ENCODE results near the gene IFITM2.
"Not testable (repeated sequence)": the region's sequence is repeated elsewhere in the genome, so short reads cannot be mapped to it uniquely, and the experiment has no call there.

IFITM2 gene

GRCh38 chr11:281486-282161 lies 26.0 kb upstream of the IFITM2 start:
- DNase-seq (ENCODE audit: low read depth, low spot score) = no peak

GRCh38 chr11:282171-282570 lies 25.4 kb upstream of the IFITM2 start:
- no peak for DNase-seq (ENCODE audit: low read depth, low spot score)

- no peak for DNase-seq (ENCODE audit: low read depth, low spot score)
Measured at GRCh38 chr11:282630-283360, 24.8 kb upstream of the IFITM2 start.

DNA sequence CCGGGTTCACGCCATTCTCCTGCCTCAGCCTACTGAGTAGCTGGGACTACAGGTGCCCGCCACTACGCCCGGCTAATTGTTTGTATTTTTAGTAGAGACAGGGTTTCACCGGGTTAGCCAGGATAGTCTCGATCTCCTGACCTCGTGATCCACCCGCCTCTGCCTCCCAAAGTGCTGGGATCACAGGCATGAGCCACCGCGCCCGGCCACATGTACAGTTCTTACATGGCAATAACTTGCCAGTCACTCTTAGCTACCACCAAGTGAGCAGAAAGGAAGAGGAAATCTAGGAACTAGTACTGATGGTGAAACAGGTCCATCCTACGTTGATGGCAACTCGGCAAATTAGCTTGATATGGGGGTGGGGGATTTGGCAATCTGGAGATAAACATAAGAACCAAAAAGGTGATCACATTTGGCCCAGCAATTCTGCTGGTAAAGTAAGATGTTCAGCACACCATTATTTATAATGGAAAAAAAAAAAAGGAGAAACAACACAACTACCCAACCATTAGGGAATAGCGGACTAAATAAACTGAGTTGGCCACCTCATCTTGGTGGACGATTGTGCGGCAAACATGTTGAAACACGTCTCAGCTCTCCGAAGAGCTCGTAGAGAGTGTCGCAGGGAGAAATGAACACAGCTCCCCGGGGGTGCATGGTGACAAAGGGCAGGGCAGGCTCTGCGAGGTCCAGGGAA lies 24.1 kb upstream of the IFITM2 start:
- DNase-seq (ENCODE audit: low read depth, low spot score) = no peak

- no peak for DNase-seq (ENCODE audit: low read depth, low spot score)
Measured at GRCh38 chr11:284105-285020, 23.3 kb upstream of the IFITM2 start.

- DNase-seq (ENCODE audit: low read depth, low spot score) = no peak
Measured at GRCh38 chr11:285021-285893, 22.4 kb upstream of the IFITM2 start.

DNA sequence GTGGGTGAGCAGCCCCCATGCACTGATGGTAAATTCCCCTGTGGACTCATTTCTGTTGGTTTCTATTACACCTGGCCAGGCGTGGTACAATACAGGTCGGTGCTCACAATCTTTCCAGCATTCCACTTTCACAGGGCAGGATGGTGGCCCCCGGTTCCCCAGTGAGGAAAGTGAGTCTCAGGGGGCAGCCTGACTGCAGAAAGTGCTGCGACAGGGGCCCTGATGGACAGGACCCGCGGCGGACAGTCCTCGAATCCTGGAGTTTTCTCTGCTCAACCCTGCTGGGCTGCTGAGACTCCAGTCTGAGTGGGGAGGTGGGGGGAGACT lies 21.8 kb upstream of the IFITM2 start:
- no peak for DNase-seq (ENCODE audit: low read depth, low spot score)

DNA sequence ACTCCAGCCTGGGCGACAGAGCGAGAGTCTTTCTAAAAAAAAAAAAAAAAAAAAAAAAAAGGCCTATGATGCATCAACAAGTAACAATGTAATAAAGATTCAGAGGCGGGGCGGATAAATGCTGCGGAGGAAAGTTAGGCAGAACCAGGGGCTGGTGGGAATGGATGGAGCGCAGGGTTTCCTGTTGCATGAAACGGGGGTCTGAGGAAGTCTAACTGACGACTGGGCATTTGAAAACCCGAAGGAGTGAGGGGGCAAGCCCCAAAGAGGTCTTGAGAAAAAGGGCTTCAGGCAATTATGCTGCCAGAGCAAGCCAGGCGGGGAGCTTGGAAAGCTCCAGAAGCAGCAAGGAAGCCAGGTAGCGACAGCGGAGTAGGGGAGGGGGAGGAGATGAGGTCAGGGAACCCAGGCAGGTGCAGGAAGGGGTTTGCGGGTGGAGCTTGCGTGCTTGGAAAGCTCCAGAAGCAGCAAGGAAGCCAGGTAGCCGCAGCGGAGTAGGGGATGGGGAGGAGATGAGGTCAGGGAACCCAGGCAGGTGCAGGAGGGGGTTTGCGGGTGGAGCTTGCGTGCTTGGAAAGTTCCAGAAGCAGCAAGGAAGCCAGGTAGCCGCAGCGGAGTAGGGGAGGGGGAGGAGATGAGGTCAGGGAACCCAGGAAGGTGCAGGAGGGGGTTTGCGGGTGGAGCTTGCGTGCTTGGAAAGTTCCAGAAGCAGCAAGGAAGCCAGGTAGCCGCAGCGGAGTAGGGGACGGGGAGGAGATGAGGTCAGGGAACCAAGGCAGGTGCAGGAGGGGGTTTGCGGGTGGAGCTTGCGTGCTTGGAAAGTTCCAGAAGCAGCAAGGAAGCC lies 20.4 kb upstream of the IFITM2 start:
- not testable (repeated sequence) for DNase-seq (ENCODE audit: low read depth, low spot score)

DNA sequence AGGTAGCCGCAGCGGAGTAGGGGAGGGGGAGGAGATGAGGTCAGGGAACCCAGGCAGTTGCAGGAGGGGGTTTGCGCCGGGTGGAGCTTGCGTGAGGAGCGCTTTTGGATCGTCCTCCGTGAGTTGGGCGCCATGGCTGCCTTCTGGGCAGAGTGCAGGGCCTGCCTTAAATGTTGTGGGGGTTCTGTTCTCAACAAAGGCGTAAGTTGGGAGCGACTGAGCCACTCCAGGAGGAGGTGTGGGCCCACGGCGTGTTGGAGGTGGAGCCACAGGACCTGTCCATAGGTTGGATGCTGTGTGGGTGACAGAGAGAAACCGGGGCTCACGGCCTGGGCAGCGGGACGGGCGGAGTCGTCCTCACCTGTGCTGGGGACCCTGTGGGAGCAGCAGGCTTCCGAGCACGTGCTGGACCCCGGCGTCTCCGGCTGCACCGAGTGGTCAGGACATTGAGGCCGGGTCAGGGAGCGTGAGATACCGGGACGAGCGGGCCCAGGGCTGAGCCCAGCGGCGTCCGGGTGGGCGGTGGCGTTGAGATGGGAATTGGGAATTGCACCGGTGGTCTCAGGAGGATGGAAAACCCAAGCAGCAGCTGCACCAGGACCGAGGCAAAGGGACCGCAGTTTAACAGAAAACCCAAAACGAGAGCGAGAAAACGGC lies 19.7 kb upstream of the IFITM2 start:
- DNase-seq (ENCODE audit: low read depth, low spot score) = no peak

DNA sequence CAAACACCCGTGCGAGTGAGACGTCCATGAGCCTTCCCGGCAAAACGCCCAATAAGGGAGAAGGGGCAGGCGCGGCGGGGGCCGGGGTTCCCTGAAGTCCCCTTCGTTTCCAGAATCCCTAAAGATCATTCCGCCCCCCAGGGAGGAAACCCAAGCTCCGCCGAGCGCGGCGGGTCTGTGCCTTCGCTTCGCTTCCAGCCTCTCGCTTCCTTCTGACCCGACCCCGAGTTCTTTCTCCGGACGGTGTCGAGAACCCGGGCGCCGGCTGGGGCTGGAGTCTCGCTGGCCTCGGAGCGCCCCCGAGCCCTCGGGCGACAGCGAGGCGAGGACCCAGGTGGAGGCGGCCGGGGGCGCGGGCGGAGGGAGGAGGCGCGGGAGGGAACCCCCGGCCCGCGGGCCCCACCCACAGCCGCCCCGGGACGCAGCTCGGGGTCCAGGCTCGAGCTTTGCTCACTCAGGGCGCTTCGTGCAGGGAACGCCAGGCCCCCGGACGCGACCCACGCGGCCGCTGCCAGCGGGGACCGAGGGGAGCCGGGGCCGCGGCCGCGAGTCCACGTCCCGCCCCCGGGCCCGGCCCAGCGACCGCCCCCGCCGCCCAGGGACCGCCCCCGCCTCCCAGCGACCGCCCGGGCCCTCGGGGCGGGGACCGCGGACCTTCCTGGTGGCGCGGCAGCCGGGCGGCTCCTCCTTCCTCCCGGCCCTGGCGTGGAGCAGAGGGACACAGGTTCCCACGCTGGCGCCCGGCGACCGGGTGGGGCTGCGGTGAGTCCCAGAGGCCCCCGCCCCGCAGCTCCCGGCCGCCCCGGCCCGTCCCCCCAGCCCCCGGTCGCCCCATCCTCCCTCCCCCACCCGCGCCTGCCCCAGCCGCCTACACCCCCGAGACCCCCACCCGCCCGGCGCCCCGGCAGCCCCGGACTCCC lies 18.9 kb upstream of the IFITM2 start, which contains the start of gene PGGHG:
PGGHG (plus strand) TSS at position 649 of the 920 bp plus-strand sequence. CDS start 691 bp downstream, outside the sequence.
- no peak for DNase-seq (ENCODE audit: low read depth, low spot score)

- no peak for DNase-seq (ENCODE audit: low read depth, low spot score)
Measured at GRCh38 chr11:289398-289711, 18.3 kb upstream of the IFITM2 start.

DNA sequence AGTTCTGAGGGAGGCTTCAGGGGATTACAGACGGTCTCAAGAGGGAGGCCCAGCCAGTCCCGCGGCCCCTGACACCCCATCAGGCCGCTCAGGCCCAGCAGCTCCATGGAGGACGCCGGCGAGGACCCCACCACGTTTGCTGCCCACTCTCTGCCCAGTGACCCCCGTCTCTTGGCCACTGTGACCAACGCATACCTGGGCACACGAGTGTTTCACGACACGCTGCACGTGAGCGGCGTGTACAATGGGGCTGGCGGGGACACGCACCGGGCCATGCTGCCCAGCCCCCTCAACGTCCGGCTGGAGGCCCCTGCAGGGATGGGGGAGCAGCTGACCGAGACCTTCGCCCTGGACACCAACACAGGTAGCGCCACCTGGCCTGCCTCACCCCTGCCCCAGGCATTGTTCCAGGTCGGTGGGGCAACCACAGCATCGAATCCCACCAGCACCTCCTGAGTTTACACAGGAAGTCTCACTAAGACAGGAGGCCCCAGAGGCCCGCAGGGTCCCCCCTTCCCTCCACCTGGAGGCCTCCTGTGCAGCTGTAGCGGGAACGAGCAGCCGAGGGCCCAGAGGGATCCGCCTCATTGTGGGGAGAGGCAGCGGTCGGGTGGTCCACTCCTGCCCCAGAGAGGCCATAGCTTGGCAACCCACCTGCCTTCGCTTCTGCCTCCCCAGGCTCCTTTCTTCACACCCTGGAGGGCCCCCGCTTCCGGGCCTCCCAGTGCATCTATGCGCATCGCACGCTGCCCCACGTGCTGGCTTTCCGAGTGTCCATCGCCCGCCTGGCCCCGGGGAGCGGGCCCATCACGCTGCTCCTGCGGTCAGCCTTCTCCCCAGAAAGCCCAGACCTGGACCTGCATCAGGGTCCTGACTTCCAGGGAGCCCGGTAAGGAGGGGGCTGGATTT lies 17.6 kb upstream of the IFITM2 start:
- no peak for DNase-seq (ENCODE audit: low read depth, low spot score)

DNA sequence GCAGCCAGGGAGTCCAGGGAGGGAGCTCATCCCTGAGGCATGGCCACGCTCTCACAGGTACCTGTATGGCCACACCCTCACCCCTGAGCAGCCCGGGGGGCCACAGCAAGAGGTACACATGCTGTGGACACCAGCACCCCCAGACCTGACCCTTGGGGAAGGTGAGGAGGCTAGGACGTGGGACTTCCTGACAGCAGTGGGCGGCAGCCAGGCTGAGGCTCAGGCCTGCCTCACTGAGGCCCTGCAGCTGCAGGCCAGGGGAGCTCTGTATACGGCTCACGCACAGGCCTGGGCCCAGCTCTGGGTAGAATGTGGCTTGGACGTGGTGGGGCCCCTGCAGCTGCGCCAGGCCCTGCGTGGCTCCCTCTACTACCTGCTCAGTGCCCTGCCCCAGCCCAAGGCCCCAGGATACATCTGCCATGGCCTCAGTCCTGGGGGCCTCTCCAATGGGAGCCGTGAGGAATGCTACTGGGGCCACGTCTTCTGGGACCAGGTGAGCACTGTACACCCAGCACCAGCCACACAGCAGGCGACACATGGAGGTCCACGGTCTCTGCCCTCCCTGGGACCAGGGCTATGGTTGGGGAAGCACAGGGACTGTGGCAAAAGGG lies 16.9 kb upstream of the IFITM2 start:
- DNase-seq (ENCODE audit: low read depth, low spot score) = no peak

- no peak for DNase-seq (ENCODE audit: low read depth, low spot score)
Measured at GRCh38 chr11:291281-292210, 16.1 kb upstream of the IFITM2 start.

DNA sequence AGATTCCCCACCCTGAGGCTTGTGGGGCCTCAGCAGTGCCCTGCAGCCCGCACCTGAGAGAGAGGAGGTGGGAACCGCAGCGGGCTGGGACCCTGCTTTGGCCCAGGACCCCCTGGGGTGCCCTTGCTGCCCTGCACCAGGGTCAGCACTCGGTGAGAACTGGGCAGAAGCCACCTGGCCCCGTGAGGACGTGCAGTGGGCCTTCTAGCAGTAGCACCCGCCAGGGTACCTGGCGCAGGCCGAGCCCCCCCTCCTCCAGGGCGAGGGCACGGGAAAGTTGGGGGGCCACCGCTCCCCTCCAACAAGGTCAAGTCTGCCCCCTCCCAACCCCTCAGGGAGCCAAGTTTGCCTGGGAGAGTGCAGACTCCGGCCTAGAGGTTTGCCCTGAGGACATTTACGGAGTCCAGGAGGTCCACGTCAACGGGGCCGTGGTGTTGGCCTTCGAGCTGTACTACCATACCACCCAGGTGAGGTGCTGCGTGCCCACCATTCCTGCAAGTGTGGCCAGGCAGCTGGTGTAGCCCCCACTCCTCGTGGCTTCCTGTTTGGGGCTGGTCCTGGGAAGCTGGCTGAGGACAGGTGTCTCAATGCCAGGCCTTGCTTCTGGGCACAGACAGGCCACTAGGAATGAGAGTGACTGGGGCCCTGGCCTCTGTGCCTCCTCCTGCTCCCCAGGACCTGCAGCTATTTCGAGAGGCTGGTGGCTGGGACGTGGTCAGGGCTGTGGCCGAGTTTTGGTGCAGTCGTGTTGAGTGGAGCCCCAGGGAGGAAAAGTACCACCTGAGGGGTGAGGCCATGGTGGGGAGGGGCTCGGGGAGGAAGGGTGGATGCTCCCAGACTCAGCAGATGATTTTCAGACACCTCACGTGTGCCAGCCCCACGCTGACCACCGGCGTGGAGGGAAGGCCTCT lies 15.2 kb upstream of the IFITM2 start:
- DNase-seq (ENCODE audit: low read depth, low spot score) = no peak
